ENCODE measurements around the gene PLXNB2.

DNA sequence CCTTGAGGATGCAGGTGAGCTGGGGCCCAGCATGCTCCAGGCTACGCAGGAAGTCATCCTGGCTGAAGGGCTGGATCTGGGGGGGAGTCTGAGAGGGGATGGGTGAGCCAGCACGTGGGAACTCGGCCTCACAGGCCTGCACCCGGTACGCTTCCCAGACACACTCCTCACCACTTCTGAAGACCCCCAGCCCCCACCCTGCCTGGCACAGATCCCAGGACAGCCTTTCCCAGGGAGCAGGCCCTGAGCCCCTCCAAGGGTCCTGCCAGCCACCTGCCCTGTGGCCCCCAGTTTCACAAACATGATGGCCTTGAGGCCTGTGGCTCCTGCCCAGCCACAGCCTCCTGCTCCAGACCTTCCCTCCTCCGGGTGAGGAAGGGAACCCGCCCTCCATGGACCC is 5.6 kb upstream of the PLXNB2 start:
- no peak for TF ChIP-seq ZNF324 (tag by site-specific recombination; IDR thresholded peaks at IDR 0.05)
- TF ChIP-seq, protein P1, sequence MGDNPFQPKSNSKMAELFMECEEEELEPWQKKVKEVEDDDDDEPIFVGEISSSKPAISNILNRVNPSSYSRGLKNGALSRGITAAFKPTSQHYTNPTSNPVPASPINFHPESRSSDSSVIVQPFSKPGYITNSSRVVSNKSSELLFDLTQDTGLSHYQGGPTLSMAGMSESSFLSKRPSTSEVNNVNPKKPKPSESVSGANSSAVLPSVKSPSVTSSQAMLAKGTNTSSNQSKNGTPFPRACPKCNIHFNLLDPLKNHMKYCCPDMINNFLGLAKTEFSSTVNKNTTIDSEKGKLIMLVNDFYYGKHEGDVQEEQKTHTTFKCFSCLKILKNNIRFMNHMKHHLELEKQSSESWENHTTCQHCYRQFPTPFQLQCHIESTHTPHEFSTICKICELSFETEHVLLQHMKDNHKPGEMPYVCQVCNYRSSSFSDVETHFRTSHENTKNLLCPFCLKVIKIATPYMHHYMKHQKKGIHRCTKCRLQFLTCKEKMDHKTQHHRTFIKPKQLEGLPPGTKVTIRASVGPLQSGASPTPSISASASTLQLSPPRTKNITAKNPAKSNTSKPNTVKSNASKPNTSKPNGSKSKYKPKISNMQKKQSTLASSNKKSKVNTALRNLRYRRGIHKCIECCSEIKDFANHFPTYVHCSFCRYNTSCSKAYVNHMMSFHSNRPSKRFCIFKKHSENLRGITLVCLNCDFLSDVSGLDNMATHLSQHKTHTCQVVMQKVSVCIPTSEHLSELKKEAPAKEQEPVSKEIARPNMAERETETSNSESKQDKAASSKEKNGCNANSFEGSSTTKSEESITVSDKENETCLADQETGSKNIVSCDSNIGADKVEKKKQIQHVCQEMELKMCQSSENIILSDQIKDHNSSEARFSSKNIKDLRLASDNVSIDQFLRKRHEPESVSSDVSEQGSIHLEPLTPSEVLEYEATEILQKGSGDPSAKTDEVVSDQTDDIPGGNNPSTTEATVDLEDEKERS (tag by site-specific recombination; IDR thresholded peaks at IDR 0.05), result no peak
- TF ChIP-seq ZNF510 (tag by site-specific recombination; IDR thresholded peaks at IDR 0.05; ENCODE audit: insufficient replicate concordance), result no peak
- TF ChIP-seq, protein P2, sequence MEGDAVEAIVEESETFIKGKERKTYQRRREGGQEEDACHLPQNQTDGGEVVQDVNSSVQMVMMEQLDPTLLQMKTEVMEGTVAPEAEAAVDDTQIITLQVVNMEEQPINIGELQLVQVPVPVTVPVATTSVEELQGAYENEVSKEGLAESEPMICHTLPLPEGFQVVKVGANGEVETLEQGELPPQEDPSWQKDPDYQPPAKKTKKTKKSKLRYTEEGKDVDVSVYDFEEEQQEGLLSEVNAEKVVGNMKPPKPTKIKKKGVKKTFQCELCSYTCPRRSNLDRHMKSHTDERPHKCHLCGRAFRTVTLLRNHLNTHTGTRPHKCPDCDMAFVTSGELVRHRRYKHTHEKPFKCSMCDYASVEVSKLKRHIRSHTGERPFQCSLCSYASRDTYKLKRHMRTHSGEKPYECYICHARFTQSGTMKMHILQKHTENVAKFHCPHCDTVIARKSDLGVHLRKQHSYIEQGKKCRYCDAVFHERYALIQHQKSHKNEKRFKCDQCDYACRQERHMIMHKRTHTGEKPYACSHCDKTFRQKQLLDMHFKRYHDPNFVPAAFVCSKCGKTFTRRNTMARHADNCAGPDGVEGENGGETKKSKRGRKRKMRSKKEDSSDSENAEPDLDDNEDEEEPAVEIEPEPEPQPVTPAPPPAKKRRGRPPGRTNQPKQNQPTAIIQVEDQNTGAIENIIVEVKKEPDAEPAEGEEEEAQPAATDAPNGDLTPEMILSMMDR (tag by site-specific recombination; IDR thresholded peaks at IDR 0.05), result no peak
- TF ChIP-seq ZNF214 (tag by site-specific recombination; IDR thresholded peaks at IDR 0.05; ENCODE audit: borderline replicate concordance), result no peak
- TF ChIP-seq, protein P3, sequence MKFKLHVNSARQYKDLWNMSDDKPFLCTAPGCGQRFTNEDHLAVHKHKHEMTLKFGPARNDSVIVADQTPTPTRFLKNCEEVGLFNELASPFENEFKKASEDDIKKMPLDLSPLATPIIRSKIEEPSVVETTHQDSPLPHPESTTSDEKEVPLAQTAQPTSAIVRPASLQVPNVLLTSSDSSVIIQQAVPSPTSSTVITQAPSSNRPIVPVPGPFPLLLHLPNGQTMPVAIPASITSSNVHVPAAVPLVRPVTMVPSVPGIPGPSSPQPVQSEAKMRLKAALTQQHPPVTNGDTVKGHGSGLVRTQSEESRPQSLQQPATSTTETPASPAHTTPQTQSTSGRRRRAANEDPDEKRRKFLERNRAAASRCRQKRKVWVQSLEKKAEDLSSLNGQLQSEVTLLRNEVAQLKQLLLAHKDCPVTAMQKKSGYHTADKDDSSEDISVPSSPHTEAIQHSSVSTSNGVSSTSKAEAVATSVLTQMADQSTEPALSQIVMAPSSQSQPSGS (tag by site-specific recombination; IDR thresholded peaks at IDR 0.05; ENCODE audit: low read depth), result no peak
- TF ChIP-seq, protein P4, sequence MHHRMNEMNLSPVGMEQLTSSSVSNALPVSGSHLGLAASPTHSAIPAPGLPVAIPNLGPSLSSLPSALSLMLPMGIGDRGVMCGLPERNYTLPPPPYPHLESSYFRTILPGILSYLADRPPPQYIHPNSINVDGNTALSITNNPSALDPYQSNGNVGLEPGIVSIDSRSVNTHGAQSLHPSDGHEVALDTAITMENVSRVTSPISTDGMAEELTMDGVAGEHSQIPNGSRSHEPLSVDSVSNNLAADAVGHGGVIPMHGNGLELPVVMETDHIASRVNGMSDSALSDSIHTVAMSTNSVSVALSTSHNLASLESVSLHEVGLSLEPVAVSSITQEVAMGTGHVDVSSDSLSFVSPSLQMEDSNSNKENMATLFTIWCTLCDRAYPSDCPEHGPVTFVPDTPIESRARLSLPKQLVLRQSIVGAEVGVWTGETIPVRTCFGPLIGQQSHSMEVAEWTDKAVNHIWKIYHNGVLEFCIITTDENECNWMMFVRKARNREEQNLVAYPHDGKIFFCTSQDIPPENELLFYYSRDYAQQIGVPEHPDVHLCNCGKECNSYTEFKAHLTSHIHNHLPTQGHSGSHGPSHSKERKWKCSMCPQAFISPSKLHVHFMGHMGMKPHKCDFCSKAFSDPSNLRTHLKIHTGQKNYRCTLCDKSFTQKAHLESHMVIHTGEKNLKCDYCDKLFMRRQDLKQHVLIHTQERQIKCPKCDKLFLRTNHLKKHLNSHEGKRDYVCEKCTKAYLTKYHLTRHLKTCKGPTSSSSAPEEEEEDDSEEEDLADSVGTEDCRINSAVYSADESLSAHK (tag by site-specific recombination; IDR thresholded peaks at IDR 0.05), result no peak
- no peak for TF ChIP-seq ZNF501 (tag by site-specific recombination; IDR thresholded peaks at IDR 0.05)
- TF ChIP-seq, protein P5, sequence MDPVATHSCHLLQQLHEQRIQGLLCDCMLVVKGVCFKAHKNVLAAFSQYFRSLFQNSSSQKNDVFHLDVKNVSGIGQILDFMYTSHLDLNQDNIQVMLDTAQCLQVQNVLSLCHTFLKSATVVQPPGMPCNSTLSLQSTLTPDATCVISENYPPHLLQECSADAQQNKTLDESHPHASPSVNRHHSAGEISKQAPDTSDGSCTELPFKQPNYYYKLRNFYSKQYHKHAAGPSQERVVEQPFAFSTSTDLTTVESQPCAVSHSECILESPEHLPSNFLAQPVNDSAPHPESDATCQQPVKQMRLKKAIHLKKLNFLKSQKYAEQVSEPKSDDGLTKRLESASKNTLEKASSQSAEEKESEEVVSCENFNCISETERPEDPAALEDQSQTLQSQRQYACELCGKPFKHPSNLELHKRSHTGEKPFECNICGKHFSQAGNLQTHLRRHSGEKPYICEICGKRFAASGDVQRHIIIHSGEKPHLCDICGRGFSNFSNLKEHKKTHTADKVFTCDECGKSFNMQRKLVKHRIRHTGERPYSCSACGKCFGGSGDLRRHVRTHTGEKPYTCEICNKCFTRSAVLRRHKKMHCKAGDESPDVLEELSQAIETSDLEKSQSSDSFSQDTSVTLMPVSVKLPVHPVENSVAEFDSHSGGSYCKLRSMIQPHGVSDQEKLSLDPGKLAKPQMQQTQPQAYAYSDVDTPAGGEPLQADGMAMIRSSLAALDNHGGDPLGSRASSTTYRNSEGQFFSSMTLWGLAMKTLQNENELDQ (tag by site-specific recombination; IDR thresholded peaks at IDR 0.05; ENCODE audit: low read depth), result no peak
- TF ChIP-seq ZNF223 (tag by site-specific recombination; IDR thresholded peaks at IDR 0.05), result no peak
- no peak for TF ChIP-seq ZNF555 (tag by site-specific recombination; conservative IDR thresholded peaks at IDR 0.05)
- no peak for TF ChIP-seq BCL11A (tag by site-specific recombination; IDR thresholded peaks at IDR 0.05; ENCODE audit: low read depth)

Data from HEK293 (cell line).